ENCODE results near the gene APOM.

Gene APOM

DNA sequence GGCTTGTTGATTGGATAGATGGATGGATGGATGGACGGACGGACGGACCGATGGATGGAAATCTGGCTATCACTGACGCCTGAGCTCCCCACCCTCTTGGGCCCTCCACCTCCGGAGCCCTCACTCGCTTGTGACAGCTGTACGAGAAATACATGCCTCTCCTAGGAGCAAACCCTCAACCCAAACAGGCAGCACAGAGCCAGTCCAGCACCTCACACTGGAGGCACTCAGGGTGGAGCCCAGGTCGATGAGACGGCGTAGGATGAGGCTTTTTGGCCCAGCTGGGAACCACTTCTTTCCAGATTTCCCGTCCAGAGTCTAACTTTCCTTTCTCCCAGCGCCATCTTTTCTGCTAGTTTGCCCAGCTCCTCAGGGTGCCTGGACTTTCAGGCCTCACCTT is 27.9 kb downstream of the APOM start:
- DNase-seq: no peak

DNA sequence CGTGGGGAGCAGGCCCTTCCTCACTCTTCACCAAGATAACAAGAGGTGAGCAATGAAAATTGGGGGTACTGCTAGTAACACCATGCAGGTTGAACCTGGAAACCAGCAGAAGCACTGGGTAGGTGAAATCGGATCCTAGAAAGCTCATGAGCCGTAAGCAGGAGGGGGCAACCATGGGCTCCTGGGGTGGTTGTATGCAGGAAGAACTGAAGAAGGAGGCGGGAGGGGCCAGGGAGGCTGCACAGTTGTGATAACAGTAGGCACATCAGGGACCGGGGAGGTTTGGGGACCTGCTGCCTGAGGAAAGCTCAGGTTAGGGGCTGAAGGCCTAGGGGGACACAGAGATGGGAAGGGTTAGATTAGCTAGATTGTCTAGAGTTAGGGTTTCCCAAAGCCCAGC is 30.8 kb downstream of the APOM start:
- no peak for DNase-seq

DNA sequence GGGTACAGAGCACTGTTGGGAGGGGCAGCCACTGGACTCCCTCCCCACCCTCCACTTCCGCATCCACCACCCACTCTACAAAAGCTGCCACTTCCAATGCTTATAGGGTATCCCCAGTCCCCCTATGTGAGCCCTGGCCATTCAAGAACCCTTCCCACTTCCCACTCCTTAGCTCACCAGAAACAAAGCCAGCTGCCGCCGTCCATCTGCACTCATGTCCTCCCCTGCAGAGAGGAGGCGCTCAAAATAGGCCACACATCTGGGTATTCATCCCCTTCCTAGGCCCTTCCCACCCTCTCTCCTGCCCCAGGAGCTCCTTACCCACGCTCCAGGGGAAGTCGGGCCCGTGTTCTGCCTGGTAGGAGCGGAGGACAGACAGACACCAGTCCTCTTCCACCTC is 31.6 kb downstream of the APOM start:
- DNase-seq: no peak

DNA sequence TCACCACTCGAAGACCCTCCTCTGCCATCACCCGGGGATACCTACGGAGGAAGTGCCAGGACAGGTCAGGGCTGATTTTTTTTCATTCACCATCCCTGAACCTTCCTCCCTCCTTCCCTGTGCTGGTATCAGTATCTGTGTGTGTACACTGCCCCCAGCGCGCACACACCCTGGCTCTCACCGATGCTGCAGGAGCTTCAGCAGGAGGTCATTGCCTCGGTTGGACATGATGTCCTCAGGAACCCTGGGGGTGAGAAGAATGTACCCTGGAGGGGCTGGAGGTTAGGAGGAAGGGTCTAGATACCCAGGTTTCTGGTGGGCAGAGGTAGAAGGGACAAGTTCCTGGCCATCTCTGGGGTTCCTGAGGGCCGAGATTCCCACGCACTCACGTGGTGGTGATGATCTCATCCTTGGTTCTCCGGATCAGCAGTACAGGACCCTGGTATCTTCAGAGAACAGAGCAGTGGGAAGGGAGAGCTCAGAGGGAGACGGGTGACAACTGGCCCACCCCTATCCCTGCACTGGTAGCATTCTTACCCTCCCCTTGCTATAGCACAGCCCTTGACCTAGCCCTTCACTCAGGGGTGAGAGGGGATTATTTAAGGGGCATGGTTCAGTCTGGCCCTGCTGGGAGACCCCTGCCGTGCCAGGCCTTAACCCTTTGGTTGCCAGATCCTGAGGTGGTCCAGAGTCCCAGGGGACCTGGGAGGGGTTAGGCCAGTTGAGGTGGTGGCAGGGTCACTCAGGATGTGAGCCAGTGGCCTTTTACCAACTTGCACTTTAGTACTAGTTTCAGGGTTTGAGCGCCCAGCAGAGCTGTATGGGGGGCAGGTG is 32.4 kb downstream of the APOM start:
- DNase-seq: no peak

DNA sequence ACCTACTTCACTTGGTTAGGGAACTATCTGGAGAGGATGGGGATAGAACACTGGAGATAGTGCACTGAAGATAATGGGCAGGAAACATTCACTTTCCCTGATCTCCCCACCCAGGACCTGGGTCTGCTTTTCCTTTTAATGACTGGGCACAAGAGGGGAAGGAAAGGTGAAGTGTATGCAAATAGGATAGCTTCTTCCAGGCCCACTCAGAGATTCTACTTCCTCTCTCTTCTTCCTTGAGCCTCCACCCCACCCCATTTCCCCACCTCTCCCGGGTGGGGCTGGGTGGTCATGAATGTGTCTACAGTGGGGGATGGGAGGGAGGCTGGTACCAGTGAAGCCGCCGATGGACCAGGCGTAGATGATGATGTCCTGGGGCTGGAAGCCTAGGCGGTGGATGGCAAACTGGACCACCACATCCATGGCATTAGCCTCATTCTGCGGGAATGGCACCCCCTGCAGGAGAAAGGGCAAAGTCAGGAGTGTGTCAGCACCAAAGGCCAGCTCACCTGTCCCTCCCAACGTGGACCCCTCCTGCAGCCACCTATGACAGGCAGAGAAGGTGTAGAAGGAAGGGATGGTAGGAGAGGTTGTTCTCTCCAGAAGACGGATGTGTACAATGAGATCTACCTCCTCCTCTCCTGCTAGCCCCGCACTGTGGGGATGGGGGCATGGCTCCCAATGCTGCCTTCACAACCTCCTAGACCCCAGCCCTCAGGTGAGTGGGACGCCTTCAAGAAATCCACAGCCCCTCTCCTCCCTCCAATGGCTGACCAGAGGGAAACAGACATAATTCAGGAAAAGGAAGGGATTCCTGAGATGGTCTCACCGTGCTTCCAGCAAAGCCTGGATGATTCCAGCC is 33.8 kb downstream of the APOM start:
- DNase-seq: no peak

DNA sequence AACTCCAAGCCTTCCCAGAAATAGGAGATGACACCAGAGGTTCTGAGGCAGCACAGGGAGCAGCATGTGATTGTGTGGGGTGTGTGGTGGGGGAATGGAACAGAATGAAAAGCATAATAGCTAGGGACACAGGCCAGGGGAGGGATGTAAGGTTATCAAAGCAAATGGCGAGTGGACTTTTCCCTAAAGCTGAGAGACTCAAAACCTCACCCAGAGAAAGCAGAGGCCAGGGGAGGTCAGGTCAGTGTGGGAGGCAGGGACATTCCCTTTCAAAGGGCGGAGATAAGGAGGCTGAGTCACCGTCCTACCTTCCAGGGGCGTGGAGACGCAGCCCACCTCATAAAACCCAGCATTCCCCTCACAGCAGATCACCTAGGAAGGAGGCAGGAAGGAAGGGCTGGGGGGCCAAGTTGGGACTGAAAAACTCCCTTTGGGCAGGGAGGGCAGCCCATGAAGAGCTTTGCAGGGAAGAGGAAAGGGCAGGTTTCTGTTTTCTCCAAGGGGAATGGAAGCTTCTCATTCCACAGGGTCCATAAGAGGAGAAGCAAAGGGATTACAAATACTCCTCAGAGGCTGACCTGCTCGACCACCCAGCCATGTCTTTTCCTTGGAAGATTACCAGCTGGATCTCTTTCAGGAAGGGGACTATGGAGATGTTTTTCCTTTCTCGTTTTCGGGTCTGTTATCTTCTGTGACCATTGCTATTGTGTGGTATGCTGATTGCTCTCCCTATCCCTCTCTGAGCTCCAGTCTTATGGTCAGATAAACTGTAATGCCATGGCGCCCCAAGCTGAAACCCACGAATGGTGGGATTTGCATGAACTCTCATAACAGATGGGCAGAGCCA is 34.8 kb downstream of the APOM start:
- no peak for DNase-seq

DNA sequence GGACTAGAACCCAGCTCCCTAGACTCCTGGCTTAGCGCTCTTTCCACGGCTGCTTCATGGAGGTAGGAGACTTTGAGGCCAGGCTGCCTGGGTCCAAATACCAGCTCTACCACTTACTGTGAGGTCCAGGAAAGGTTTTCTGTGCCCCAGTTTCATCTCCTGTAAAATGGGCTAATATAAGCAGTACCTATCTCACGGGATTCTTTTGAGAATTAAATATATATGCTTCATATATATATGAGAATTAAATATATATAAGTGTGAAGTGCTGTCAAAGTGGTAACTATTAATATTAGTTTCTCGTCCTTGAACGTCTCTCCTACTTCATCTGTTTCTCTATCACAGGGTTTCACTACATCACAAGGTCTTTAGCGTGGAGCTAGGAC is 35.4 kb downstream of the APOM start:
- DNase-seq: no peak

DNA sequence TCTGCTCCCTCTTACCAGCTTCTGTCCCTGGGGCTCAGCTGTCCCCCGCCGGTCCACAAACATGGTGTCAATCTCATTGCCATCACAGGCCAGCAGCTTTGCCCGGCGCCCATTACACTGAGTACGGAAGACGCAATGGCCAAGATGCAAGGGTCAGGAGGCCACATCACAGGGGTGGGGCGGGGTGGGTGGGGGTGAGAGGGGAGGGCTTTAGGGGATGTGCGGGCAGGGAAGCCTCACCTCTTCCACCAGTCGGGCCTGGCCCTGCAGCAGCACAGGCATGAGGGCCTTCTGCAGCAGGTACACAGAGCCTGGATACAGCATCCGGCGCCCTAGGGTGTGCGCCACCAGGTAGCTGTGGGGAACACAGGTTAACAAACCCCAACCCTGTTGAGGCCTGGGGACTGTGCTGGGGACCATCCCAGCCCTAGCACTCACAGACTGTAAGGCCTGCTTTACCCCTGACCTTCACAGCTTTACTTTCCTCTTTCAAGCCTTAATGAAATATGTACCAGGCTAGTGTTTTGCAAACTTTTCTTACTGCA is 35.9 kb downstream of the APOM start:
- no peak for DNase-seq

DNA sequence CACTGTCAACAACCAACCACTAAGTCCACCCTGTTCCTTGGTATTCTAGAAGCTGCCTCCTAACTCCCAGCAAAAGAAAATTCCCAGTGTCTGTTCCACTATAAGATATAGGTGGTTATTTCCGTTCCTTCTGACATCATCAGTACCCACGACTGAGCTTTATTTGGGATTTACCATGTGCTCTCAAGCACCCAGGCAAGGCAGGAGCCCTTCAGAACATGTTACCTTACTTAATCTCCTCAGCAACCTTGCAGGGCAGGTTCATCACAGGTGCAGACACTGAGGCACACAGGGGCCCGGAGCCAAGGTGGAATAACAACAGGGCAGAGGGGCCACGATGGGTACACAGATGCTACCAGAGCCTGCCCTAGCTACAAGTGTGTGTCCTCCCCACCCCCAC is 36.7 kb downstream of the APOM start:
- DNase-seq: no peak

DNA sequence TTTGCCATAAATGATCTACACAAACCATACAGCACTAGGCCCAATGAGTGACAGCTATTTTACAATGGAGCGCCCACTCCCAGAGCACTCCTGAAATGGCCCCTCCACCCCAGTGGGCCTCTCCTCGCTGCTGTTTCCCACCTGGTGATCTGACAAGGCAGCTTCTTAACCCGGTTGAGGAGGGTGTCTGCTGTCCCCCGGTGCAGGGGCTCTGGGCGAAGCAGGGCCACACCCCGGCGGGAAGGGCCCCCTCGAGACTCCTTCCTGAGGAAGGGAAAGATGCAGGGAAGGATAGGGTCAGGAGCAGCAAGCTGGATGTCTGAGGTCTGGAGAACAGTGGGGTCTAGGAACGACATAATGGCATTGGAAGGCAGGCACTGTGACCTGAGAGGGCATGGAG is 37.2 kb downstream of the APOM start:
- no peak for DNase-seq

DNA sequence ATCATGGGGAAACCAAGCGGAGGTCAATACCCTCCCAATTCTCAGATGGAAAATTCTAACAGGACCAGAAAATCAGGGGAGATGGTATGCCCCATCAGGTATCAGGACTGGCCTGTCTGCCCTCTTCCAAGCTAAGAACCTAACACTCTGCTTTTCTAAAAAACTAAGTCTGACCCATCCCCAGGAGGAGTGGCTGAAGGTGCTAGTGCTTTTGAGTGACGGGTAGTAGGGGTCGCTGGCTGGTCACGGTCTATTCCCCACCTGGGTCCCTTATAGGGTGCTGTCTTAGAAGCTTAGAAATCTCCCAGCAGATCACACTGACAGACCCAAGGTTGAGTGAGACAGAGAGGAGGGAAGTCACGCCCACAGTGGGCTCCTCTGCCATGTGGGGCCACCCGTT is 37.8 kb downstream of the APOM start:
- no peak for DNase-seq

DNA sequence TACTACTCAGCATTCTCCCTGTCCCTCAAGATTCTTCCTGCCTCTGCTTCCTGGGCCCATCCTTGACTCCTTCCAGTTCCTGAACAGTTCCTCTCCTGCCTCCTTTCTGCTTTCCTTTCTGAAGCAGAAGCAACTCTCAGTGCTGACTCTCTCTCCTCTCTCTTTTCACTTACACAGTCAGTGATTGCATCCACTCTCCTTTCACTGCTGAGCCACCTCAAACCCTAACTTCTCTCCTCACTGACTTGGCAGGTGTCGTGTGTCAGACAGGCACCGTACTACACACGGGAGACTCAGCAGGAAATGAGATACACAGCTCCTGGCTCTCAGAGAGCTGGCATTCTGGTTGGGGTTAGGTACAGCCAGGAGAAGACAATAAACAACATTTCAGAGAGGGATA is 41.9 kb downstream of the APOM start:
- DNase-seq: no peak

DNA sequence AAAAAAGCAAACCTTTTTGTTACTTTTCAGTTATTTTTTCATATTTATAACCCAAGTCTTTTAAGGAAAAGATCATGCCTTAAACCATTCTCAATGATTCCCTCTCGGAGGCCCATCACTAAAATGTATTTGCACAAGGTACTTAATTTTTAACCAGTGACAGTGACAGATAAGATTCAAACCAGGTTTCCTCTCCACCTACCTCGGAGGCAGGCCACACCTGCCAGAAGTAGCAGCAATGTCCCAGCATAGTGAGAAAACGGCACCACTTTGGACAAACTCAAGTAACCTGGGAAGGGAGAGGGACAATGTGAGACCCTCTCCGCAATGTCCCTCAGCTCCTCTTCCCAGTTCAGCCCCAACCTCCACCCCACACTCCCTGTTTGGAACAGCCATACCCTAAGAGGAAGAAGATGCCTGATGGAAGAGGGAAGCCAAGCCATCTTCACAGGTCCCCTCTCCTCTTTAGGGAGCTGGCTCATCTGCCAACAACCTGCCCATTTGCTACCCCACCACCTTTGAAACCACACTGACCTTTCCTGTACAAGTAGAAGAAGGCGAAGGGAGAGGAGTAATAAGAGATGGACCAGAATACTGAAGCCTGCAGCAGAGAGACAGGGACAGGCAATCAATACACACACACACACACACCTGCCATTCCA is 45.2 kb downstream of the APOM start:
- DNase-seq: no peak

DNA sequence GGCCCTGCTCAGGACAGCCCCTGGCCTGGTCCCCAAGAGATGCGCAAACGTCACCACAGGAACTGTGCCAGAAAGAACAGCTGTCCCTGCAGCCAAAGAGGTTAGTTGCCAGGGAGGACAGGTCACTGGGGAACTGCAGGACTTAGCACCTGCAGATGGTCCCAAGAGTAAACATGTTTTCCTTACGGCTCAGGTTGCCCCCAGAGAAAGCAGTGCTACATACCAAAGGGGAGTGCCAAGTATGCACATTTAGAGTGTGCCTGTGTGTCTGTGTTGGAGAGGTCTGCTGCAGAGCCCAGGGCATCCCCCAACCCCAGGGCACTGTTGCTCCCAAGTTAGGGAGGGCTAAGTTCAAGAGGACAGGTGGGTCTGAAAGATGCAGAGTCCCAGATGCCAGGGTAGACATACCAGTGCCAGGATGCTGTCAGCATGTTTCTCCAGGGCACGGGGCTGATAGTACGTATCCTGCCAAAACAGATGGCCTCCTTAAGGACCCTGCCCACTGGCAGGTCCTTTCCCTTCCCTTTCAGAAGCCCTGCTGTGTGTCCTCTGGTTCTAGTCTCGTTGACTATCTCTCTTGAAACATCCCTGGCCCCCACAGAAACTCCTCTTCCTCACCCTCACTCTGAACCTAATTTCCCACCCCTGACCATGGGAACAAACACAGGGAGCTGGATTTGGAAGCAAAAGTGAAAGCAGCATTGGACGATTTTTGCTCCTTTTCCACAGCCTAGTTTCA is 46.1 kb downstream of the APOM start:
- no peak for DNase-seq

DNA sequence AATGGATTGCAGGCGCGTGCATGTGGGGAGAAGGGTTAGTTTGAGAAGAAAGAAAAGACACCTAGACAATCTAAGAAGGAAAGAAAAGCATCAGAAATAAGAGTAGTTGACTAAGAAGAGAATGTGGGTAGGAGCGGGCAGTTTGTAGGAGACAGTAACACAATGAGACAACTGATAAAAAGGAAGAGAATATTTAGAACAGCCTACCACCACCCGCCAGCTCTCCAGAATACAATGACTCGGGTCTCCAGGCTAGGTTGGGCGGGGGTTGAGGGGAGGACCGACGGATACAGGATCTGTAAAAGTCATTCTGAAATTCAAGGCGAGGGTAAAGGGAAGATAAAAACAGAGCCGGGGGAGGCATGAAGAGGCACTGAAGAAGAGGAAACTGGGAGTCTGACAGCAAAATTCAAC is 46.7 kb downstream of the APOM start:
- DNase-seq: no peak

DNA sequence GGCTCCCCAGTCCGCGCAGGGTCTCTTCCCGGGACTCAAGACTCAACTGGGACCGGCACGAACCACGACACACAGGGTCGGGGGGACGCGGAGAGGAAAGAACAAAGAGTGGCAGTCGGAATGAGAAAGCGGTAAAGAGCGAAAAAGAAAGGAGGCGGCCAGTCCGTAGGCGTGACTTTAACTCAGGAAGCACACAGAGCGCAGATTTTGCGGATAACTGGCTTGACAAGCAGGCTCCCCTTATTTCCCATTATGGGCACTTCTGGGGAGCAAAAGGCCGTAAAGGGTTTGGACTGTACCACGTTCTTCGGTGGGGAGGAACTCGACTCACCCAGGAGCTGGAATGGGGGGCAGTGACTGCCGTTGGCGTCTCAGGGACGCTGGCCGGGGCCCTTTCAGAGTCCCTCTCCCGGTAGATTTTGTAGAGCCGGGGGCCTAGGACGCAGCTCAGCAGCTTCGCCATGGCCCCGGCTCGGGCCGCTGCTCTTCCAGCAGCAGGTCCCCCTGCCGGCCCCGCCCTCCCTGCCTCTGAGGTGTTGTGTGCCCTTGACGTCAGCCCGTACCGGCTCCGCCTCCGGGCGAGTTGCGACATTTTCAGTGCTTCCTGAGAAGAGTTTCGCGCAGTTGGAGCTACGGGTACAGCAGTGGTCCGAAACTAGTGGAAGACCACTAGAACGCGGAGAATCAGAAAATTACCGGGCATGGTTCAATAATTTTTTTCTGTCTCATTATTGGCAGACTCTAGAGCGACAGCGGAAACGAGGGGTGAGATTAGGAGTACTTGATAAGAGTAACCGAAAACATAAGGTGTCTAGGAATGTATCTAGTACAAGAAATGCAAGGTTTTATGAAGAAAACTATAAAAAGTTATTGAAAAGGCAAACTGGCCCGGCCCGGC is 47.4 kb downstream of the APOM start, which contains the start of gene ABHD16A:
Gene ABHD16A, minus strand, starts transcription at position 506 of the 898 bp plus-strand sequence. Its CDS starts 43 bp downstream, at position 463.
- DNase-seq: peak; percentile 98

DNA sequence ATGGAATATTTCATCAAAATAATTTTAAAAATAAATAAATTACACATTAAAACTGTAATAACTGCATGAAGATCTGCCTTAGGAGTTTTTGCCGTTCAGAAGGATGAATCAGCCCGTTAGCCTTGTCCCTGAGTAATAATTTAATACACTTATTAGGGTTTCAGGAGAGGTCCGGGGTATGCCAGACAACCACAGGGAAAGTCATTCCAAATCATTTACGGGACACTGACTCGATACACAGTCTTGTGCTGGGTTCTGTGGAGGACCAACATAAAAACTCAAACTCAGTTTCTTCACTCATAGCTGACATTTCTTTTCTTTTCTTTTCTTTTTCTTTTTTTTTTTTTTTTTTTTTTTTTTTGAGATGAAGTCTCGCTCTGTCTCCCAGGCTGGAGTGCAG is 50.2 kb downstream of the APOM start:
- no peak for DNase-seq

DNA sequence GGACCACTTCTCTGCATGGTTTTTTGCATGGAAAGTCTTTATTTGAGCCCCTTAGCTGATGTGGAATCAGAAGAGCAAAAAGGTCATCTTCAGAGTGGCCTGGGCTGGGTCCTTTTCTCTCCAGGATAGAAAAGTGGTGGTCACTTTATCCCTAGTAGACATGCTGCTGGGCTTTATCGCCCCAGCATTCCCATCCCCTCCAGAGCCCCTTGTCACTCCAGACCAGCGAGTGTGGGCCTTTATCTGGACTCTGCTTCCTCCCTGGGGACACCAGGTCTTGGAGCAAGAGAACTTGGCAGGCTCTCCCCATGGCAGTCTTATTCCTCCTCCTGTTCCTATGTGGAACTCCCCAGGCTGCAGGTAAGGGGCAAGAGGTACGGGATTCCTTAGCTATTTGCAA is 50.9 kb downstream of the APOM start, which contains the start of gene LY6G6F:
Gene LY6G6F, plus strand, starts transcription at position 268 of the 400 bp plus-strand sequence. Its CDS starts 41 bp downstream, at position 309.
- DNase-seq: no peak

DNA sequence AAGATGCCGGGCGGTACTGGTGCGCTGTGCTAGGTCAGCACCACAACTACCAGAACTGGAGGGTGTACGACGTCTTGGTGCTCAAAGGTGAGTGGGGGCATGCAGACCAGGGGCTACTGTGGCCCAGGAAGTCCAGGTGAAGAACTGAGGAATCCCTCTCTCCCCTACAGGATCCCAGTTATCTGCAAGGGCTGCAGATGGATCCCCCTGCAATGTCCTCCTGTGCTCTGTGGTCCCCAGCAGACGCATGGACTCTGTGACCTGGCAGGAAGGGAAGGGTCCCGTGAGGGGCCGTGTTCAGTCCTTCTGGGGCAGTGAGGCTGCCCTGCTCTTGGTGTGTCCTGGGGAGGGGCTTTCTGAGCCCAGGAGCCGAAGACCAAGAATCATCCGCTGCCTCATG is 52.0 kb downstream of the APOM start:
- no peak for DNase-seq
